Activated CD8-positive, alpha-beta memory T cell treated with anti-CD3 and anti-CD28 coated beads for 24 hours (primary cell): ENCODE data around the gene ULK1.
"Not testable (repeated sequence)": the region's sequence is repeated elsewhere in the genome, so short reads cannot be mapped to it uniquely, and the experiment has no call there.

Experiments
- DNase-seq: peaks from one replicate; pipeline ENCODE4 v3.0.0-alpha.2; 2020

Gene ULK1

DNA sequence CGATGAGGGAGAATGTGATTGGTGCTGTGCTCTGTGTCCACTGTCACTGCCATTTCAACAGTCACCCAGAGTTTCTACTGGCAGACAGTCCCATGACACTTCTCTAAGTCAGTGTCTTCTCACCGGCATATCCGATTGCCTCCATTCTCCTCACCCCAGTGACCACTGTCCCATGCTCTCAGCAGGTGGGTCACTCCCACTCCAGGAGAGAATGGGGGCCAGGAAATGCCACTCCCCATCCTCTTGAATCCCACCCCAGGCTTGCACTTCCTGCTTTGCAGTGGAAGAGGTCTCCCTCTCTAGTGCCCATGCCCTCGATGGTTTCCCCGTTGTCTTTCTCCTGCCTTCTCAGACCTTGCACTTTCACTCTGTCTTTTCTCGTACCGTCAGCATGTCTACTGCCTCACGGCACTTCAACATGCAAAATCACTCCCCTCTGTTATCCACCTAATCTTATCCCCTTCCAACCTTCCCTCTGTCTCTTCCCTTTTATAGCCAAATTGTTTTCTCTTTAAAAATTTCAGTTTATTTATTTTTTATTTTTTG is 53.1 kb downstream of the ULK1 start:
- peak; percentile 59 for DNase-seq

DNA sequence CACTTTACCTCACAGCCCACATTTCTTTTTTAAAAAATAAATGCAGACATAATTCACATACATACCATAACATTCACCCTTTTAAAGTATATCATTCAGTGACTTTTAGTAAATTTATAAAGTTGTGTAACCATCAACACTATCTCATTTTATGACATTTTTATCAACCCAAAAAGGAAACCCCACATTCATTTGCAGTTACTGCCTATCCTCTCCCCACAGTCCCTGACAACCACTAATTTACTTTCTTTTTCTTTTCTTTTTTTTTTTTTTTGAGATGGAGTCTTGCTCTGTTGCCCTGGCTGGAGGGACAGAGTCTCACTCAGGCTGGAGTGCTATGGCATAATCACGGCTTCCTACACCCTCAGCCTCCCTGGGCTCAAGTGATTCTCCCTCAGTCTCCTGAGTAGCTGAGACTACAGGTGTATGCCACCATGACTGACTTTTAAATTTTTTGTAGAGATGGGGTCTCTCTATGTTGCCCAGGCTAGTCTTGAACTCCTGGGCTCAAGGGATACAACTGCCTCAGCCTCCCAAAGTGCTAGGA is 53.8 kb downstream of the ULK1 start:
- DNase-seq: peak; percentile 50

DNA sequence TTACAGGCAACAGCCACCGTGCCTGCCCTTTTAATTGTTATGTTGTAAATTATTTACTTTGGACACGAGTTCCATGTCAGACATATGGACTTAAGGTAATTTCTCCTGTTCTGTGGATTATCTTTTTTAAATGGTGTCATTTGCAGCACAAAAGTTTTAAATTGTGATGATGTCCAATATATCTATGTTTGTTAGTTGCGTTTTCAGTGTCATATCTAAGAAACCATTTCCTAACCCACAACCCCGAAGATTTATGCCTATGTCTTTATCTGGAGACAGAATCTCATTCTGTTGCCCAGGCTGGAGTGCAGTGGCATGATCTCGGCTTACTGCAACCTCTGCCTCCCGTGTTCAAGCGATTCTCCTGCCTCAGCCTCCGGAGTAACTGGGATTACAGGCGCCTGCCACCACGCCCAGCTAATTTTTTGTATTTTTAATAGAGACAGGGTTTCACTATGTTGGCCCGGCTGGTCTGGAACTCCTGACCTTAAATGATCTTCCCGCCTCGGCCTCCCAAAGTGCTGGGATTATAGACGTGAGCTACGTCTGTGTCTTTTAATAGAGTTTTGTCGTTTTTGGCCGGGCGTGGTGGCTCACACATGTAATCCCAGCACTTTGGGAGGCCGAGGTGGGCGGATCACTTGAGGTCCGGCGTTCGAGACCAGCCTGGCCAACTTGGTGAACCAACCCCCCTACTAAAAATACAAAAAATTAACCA is 54.5 kb downstream of the ULK1 start:
- not testable (repeated sequence) for DNase-seq

DNA sequence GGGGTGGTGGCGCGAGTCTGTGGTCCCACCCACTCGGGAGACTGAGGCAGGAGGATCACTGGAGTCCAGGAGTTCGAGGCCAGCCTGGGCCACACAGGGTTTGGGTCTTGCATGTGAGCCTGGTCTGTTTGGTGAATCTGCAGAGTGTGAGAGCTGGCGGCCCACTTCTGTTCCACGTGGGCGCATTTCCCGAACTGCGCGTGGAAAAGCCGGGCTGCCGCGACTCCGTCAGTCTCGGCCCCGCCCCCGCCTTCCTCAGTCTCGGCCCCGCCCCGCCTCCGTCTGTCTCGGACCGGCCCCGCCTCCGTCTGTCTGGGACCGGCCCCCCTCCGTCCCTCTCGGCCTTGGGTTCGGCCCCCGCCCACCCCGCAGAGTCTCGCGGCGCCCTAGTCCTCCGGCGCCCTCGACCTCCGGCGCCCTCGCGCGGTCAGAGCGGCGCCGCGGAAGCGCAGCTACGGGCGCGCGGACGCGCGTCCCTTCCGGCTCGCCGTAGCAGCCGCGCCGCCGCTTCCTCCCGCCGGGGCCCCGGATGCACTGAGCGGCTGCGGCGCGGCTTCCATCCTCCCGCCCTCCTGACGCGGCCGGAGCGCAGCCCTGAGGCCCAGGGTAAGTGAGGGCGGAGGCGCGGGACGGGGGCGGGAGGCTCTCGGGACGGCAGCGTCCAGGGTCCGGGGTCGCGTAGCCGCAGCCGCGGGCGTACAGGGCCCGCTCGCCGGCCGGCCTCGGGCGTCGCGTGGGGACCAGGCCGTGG is 55.2 kb downstream of the ULK1 start, which contains the start of gene EP400:
Gene EP400, plus strand, starts transcription at position 512 of the 751 bp plus-strand sequence. CDS start 10,678 bp downstream, outside the sequence.
- peak; percentile 97 for DNase-seq

DNA sequence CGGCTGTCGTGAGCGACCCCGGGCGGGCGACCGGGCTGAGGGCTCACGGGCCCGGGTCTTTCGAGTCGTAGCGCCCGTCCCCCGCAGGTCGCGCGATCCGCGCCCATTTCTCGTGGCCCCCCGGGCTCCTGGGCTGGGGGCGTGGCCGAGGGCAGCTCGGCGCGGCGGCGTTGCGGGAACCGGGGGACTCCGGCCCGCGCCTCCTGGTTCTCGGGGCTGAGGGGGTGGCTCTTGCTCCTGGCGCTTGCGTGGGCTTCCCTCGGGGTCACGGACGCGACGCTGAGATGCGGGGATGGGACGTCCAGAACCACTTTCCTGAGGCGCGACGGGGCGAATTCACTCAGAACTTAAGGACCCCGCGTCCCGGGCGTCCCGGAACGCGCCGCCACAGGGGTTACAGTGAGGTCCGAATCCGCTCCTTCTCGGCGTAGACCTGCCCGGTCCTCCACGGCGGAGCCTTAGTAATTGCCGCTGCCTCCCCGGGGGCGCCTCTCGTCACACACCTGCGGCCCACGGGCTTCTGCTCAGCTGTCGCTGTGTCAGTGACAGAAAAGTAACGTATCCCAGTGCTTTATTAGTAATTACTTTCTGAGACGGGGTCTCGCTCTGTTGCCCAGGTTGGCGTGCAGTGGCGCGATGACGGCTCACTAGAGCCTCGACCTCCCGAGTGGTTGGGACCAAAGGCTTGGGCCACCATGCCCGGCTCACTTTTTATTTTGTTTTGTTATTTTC is 55.9 kb downstream of the ULK1 start:
- DNase-seq: peak; percentile 70

DNA sequence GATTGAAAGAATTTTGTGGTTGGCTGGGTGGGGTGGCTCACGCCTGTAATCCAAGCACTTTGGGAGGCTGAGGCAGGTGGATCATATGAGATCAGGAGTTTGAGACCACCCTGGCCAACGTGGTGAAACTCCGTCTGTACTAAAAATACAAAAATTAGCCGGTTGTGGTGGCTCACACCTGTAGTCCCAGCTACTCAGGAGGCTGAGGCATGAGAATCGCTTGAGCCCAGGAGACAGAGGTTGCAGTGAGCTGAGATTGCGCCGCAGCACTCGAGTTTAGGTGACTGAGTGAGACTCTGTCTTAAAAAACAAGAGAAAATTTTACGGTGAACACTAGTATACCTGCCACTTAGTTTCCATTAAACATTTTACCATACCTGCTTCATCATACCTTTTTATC is 59.4 kb downstream of the ULK1 start:
- not testable (repeated sequence) for DNase-seq

DNA sequence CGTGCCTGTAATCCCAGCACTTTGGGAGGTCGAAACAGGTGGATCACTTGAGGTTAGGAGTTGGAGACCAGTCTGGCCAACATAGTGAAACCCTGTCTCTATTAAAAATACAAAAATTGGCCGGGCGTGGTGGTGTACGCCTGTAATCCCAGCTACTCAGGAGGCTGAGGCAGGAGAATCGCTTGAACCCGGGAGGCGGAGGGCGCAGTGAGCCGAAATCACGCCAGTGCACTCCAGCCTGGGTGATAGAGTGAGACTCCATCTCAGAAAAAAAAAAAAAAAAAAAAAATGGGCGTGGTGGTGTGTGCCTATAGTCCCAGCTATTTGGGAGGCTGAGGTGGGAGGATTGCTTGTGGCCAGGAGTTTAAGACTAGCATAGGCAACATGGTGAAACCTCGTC is 60.0 kb downstream of the ULK1 start:
- not testable (repeated sequence) for DNase-seq

DNA sequence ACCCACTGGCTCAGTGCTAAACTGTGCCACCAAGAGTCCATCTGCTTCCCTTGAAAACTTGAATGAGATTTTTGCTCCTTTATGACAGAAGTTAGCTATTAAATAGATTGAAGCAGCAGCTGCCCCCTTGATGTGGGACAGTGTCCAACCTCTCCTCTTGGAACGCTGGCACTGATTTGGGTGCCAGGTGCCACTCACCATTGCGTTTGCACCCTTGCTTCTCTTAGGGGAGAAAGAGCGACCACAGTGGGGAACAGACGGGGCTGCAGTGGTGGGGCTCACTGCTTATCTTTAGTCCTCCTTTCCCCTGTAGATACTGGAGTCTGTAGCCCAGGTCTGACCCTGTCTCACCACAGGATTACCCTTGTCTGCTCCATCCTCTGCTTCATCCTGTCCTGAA is 64.7 kb downstream of the ULK1 start:
- no peak for DNase-seq

DNA sequence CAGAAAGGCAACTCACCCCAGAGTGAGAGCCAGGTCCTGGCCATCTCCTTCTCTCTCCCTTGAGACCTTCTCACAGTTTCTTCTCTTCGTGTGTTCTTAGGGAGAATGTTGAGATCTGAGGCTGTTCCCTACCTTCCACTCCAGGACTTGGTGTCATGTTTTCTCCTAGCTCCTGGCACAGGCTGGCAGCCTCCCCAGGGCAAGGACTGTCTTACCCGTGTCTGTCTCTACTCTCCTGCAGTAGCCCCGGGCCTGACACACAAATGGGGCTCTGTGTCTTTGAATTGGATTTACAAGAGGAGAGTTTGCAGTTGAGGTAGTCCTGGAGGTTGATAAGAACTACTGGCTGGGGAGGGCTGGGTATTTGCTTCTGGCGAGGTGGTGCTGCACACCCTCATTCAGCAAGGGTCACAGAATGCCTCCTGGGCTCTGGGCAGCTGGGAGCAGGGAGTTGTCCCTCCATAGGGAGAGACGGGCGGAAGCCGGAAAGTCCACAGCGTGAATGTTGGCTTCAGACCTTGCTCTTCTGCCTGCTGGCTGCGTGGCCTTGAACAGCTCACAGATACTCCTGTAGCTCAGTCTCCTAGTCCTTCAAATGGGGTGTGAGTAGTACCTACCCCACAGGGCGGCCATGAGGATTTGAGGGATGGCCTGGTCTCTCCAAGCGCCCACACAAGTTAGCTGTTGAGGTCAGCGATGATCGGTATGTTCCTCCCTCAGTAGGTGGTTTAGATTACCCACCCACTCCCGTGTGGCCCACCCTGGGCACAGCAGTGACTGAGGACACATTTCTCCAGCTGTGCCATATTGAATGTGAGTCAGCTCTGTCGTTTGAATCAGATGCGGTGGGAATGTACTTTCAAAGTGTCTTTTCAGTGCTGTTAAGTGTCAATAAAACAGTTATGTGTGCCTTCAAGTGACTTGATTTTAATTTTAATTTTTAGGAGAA is 65.5 kb downstream of the ULK1 start:
- no peak for DNase-seq

DNA sequence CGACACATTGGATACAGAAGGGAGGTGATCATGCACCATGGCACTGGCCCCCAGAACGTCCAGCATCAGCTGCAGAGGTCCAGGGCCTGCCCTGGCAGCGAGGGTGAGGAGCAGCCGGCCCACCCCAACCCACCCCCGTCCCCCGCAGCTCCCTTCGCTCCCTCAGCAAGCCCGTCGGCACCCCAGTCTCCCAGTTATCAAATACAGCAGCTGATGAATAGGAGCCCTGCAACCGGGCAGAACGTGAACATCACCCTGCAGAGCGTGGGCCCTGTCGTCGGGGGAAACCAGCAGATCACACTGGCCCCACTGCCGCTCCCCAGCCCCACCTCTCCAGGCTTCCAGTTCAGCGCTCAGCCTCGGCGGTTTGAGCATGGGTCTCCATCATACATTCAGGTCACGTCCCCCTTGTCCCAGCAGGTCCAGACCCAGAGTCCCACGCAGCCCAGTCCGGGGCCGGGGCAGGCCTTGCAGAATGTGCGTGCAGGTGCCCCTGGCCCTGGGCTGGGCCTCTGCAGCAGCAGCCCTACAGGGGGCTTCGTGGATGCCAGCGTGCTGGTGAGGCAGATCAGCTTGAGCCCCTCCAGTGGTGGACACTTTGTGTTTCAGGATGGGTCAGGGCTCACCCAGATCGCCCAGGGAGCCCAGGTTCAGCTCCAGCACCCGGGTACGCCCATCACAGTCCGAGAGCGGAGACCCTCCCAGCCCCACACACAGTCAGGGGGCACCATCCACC is 66.3 kb downstream of the ULK1 start:
- not testable (repeated sequence) for DNase-seq

DNA sequence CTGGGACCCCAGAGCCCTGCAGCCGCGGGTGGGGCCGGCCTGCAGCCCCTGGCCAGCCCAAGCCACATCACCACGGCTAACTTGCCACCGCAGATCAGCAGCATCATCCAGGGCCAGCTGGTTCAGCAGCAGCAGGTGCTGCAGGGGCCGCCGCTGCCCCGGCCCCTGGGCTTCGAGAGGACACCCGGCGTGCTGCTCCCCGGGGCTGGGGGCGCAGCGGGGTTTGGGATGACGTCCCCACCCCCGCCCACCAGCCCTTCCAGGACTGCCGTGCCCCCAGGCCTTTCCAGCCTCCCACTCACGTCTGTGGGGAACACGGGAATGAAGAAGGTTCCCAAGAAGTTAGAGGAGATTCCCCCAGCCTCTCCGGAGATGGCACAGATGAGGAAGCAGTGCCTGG is 66.9 kb downstream of the ULK1 start:
- DNase-seq: not testable (repeated sequence)

DNA sequence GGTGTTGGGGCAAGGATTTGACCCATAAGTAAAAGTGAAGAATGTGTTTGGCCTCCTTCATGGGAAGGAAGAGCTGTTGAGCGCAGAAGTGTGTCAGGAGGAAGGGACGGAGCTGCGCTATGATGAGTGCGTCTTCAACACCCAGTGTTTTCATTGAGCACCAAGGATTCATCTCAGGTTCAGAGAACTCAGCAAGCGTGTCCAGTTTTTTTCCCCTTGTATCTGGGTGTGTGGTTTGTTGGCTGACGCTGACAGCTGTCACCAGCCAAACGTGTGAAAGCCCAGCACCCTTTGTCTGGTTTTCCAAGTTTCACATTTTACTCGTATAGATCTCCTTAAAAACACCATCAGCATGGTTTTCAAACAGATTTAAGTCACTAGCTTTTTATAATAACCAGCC is 67.6 kb downstream of the ULK1 start:
- DNase-seq: no peak

DNA sequence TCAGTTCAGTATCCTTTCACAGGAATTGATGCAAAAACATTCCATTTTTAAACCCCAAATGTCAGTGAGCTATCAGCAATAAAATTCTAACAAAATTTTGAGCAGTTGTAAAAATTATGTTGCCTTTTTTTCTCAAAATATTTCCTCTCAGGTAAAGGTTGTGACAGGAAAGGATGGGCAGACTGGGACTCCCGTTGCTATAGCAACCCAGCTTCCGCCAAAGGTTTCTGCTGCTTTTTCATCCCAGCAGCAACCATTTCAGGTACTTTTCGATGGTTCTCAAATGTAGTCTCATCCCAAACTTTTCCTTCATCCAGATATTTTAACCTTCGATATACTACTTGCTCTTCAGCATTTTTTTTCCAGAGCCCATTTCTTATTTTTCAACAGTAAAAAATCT is 69.0 kb downstream of the ULK1 start:
- DNase-seq: no peak

DNA sequence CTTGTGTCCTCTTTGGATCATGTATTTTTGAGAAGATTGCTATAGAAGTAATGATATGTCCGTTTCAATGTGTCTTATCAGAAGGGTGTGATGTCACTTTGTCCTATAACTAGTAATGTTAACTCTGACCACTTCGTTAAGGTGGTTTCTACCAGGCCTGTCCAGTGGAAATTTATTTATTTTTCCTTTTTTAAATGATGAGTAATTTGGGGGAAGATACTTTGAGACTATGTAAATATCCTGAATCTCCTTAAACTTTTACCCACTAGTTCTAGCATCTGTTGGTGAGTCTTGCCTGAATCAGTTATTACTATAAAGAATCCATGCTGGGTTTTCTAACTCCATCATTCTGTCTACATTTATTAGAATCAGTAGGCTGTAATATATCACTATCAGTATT is 70.7 kb downstream of the ULK1 start:
- DNase-seq: no peak

DNA sequence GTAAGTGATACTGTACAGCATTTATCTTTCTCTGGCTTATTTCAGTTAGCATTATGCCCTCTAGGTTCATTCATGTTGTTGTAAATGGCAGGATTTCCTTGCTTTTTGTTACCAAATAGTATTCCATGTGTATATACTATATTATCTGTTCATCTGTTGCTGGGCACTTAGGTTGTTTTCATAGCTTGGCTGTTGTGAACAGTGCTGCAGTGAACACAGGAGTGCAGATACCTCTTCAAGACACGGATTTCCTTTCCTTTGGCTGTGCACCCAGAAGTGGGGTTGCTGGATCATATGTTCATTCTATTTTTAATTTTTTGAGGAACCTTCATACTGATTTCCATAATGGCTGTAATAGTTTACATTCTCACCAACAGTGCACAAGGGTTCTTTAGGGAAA is 76.8 kb downstream of the ULK1 start:
- no peak for DNase-seq
